ENCODE results near the gene HBZ. TPM values are rescaled to one million over a fixed set of nuclear protein-coding genes. Genes with fewer than 3 reads are reported as not detected.
A peak's percentile ranks its signal among the peaks of the same experiment; 100 is the strongest.

HBZ gene
- total RNA-seq, 1 donor from 2014 or later: not detected

DNA sequence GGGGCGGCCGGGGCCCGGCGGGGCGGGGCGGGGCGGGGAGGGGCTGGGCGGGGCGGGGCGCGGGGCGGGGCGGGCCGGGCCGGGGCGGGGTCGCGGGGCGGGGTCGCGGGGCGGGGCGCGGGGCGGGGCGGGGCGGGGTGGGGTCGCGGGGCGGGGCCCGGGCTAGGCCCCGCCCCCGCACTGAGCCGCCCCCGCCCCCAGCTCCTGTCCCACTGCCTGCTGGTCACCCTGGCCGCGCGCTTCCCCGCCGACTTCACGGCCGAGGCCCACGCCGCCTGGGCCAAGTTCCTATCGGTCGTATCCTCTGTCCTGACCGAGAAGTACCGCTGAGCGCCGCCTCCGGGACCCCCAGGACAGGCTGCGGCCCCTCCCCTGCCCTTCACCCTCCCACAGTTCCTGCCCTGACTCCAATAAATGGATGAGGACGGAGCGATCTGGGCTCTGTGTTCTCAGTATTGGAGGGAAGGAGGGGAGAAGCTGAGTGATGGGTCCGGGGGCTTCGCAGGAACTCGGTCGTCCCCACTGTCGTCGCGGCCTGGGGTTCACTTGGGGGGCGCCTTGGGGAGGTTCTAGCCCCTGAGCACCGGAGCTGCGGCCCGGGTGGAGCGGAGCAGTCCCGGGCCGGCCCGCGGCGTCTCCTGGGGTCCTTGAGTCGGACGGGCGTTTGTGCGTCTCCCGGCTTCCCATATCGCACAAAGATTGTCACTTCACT, 12.5 kb downstream of the HBZ start:
- TF ChIP-seq, protein P1, sequence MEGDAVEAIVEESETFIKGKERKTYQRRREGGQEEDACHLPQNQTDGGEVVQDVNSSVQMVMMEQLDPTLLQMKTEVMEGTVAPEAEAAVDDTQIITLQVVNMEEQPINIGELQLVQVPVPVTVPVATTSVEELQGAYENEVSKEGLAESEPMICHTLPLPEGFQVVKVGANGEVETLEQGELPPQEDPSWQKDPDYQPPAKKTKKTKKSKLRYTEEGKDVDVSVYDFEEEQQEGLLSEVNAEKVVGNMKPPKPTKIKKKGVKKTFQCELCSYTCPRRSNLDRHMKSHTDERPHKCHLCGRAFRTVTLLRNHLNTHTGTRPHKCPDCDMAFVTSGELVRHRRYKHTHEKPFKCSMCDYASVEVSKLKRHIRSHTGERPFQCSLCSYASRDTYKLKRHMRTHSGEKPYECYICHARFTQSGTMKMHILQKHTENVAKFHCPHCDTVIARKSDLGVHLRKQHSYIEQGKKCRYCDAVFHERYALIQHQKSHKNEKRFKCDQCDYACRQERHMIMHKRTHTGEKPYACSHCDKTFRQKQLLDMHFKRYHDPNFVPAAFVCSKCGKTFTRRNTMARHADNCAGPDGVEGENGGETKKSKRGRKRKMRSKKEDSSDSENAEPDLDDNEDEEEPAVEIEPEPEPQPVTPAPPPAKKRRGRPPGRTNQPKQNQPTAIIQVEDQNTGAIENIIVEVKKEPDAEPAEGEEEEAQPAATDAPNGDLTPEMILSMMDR (IDR thresholded peaks at IDR 0.05): no peak
- H3K27me3 Mint-ChIP-seq (ENCODE audit: unreplicated experiment): peaks cover 33% of the 10 kb centered on the region
- H3K4me3 Mint-ChIP-seq (ENCODE audit: unreplicated experiment): peak overlapping the region; percentile 35
- peaks cover 8% of the 10 kb centered on the region for H3K4me1 Mint-ChIP-seq (ENCODE audit: unreplicated experiment)
- no peak for DNase-seq (ENCODE audit: extremely low spot score, unreplicated experiment)
- H3K36me3 Mint-ChIP-seq (ENCODE audit: unreplicated experiment): no peaks in the 10 kb centered on the region
- H3K9me3 Mint-ChIP-seq (ENCODE audit: unreplicated experiment): no peaks in the 10 kb centered on the region
- no peak overlapping the region for H3K27ac Mint-ChIP-seq (ENCODE audit: unreplicated experiment)

DNA sequence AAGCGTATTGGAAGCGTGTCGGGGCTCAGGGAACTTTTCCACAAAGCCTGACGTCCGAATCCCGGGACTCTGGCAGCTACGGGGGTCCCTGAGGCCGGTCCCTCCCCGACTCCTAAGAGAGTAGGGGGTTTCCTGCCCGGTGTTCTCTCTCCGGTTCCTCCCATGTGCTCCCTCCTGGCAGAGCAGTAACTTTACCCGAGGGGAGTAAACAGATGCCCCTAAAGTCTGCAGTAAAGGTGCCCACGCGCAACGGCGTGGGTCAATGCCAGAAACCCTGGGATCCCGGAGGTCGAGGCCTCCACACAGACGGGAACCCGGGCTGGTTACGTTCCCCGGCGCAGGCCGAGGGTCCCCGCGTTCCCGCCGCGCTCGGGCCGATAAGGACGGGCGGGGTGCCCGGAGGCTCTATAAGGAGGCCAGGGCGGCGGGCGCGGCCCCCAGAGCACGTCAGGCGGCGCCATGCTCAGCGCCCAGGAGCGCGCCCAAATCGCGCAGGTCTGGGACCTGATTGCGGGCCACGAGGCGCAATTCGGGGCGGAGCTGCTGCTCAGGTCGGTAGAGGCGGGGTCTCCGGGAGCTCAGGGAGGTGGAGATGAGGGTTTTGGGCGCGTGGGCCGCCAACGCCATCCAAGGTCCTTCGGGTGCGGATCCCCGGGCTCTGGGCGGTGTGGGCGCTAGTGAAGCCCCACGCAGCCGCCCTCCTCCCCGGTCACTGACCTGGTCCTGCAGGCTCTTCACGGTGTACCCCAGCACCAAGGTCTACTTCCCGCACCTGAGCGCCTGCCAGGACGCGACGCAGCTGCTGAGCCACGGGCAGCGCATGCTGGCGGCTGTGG, 13.3 kb downstream of the HBZ start, which contains the start of gene HBM:
Gene HBM, plus strand, starts transcription at position 440 of the 836 bp plus-strand sequence. Its CDS starts 20 bp downstream, at position 460.
- Mint-ChIP-seq H3K4me3 (ENCODE audit: unreplicated experiment) (peak within 1 kb of the TSS; percentile 35), H3K4me1 (ENCODE audit: unreplicated experiment) (peaks cover 12% of the 10 kb centered on the region), H3K27me3 (ENCODE audit: unreplicated experiment) (peaks cover 36% of the 10 kb centered on the region), H3K27ac (ENCODE audit: unreplicated experiment) (no peak within 1 kb of the TSS), H3K9me3 (ENCODE audit: unreplicated experiment) (no peaks in the 10 kb centered on the region), H3K36me3 (ENCODE audit: unreplicated experiment) (no peaks in the 10 kb centered on the region)
- TF ChIP-seq, protein P1 (IDR thresholded peaks at IDR 0.05): no peak
- DNase-seq (ENCODE audit: extremely low spot score, unreplicated experiment): no peak

DNA sequence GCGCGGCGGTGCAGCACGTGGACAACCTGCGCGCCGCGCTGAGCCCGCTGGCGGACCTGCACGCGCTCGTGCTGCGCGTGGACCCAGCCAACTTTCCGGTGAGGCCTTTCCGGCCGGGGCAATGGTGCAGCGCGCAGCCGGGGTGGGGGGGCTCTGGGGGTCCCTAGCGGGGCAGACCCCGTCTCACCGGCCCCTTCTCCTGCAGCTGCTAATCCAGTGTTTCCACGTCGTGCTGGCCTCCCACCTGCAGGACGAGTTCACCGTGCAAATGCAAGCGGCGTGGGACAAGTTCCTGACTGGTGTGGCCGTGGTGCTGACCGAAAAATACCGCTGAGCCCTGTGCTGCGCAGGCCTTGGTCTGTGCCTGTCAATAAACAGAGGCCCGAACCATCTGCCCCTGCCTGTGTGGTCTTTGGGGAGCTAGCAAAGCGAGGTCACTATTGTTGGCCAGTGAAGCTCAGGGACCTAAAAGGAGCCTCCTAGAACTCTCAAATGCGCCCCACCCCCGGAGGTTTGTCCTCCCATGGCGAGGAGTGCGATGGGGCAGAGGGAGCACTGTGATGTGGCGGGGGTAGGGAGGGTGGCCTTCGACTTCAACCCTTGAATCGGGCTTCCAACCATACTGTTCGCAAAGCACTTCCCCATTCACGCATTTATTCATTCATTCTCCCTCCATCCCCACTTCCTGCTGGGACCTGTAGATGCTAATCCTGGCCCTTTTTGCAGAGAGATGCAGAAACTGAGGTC, 14.1 kb downstream of the HBZ start:
- Mint-ChIP-seq H3K27ac (ENCODE audit: unreplicated experiment) (no peak overlapping the region), H3K4me3 (ENCODE audit: unreplicated experiment) (no peak overlapping the region), H3K9me3 (ENCODE audit: unreplicated experiment) (no peaks in the 10 kb centered on the region), H3K27me3 (ENCODE audit: unreplicated experiment) (peaks cover 34% of the 10 kb centered on the region), H3K36me3 (ENCODE audit: unreplicated experiment) (no peaks in the 10 kb centered on the region), H3K4me1 (ENCODE audit: unreplicated experiment) (peaks cover 12% of the 10 kb centered on the region)
- DNase-seq (ENCODE audit: extremely low spot score, unreplicated experiment): no peak
- TF ChIP-seq, protein P1 (IDR thresholded peaks at IDR 0.05): no peak

DNA sequence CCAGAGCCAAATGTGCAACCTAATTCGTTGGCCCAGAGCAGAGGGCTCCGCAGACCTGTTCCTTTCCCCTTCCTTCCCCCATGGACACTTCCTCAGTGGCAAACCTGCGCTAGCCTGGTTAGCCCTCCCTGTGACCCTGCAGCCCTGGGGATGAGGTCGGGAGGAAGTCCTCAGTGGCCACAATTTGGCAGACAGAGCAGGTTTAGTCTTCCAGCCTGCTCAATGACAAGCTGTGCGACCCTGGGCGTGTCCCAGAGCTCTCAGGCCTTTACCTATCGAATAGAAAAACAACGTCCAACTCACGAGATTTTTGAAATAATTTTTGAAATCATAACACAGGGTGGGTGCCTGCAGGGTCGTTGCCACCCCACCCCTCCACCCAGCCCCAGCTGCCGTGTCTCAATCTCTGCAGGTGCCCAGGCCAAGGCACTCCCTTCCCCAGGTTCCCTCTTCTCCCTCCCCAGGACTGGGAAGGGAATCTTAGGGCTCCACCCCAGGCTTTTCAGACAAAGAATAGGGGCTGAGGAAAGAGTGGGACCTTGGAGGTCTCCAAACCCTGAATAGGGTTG, 14.8 kb downstream of the HBZ start:
- Mint-ChIP-seq H3K9me3 (ENCODE audit: unreplicated experiment) (no peaks in the 10 kb centered on the region), H3K27me3 (ENCODE audit: unreplicated experiment) (peaks cover 37% of the 10 kb centered on the region), H3K27ac (ENCODE audit: unreplicated experiment) (no peak overlapping the region), H3K36me3 (ENCODE audit: unreplicated experiment) (no peaks in the 10 kb centered on the region), H3K4me3 (ENCODE audit: unreplicated experiment) (no peak overlapping the region), H3K4me1 (ENCODE audit: unreplicated experiment) (peaks cover 12% of the 10 kb centered on the region)
- TF ChIP-seq, protein P1 (IDR thresholded peaks at IDR 0.05): no peak
- no peak for DNase-seq (ENCODE audit: extremely low spot score, unreplicated experiment)
